WTC11 (cell line): ENCODE measurements around the gene C2CD4A. TPM values are rescaled to one million over a fixed set of nuclear protein-coding genes. Genes with fewer than 3 reads are reported as not detected.

ENCODE experiments used
- ATAC-seq: fragments of 200-7000 bp; cut with Tn5 transposase; 2 replicates; pipeline ENCODE4 v1.10.0; 2021; ENCODE audit warnings: mild to moderate bottlenecking, moderate library complexity
- CTCF ChIA-PET: fragments of 300-600 bp; sonication (Branson Sonifier 250); formaldehyde crosslinking; loops from one replicate; lab custom pipeline; 2021; ENCODE audit warnings: antibody characterized with exemption; lab: Charles Lee
- POLR2A ChIA-PET: fragments of 350-600 bp; sonication (Branson Sonifier 250); formaldehyde crosslinking; loops from one replicate; lab custom pipeline; 2021; ENCODE audit warnings: antibody characterized with exemption; lab: Charles Lee
- DNase-seq: peaks from one replicate; pipeline ENCODE4 v3.0.0; 2021; ENCODE audit warnings: low spot score
- H3K27ac Mint-ChIP-seq: 2 replicates; pipeline ENCODE4 v1.8.0; 2021; ENCODE audit warnings: mixed read lengths
- H3K27me3 Mint-ChIP-seq: 2 replicates; pipeline ENCODE4 v1.8.0; 2021; ENCODE audit warnings: low read depth, mild to moderate bottlenecking, moderate library complexity, mixed read lengths
- H3K36me3 Mint-ChIP-seq: 2 replicates; pipeline ENCODE4 v1.8.0; 2021; ENCODE audit warnings: mixed read lengths
- H3K4me1 Mint-ChIP-seq: 2 replicates; pipeline ENCODE4 v1.8.0; 2022; ENCODE audit warnings: mixed read lengths
- H3K4me3 Mint-ChIP-seq: 2 replicates; pipeline ENCODE4 v1.8.0; 2021; ENCODE audit warnings: mild to moderate bottlenecking, moderate library complexity, mixed read lengths
- H3K9me3 Mint-ChIP-seq: 2 replicates; pipeline ENCODE4 v1.8.0; 2021; ENCODE audit warnings: mixed read lengths
- AFF4 ChIP-seq: sonication (generic); formaldehyde crosslinking; IDR thresholded peaks from 2 replicates; pipeline ENCODE4 v1.8.1; 2023; ENCODE audit warnings: mild to moderate bottlenecking, missing genetic modification reagents, borderline replicate concordance
- ATF1 ChIP-seq: sonication (generic); formaldehyde crosslinking; IDR thresholded peaks from 2 replicates; pipeline ENCODE4 v1.8.1; 2023; ENCODE audit warnings: mild to moderate bottlenecking, moderate library complexity, missing genetic modification reagents
- CREB1 ChIP-seq: sonication (generic); formaldehyde crosslinking; IDR thresholded peaks from 2 replicates; pipeline ENCODE4 v1.8.0; 2023; ENCODE audit warnings: mild to moderate bottlenecking, missing genetic modification reagents
- CREM ChIP-seq: sonication (generic); formaldehyde crosslinking; IDR thresholded peaks from 2 replicates; pipeline ENCODE4 v1.8.1; 2022; ENCODE audit warnings: mild to moderate bottlenecking, missing genetic modification reagents, moderate library complexity
- FOXP1 ChIP-seq: sonication (generic); formaldehyde crosslinking; IDR thresholded peaks from 2 replicates; pipeline ENCODE4 v1.8.0; 2022; ENCODE audit warnings: missing genetic modification reagents, mild to moderate bottlenecking, moderate library complexity, borderline replicate concordance
- IRF2 ChIP-seq: sonication (generic); formaldehyde crosslinking; IDR thresholded peaks from 2 replicates; pipeline ENCODE4 v1.8.0; 2022; ENCODE audit warnings: low read depth, missing genetic modification reagents, borderline replicate concordance
- KAT7 ChIP-seq: sonication (generic); formaldehyde crosslinking; IDR thresholded peaks from 2 replicates; pipeline ENCODE4 v1.8.1; 2023; ENCODE audit warnings: missing genetic modification reagents, mild to moderate bottlenecking, borderline replicate concordance
- MAX ChIP-seq: sonication (generic); formaldehyde crosslinking; IDR thresholded peaks from 2 replicates; pipeline ENCODE4 v1.8.0; 2022; ENCODE audit warnings: mild to moderate bottlenecking, missing genetic modification reagents
- MLX ChIP-seq: sonication (generic); formaldehyde crosslinking; IDR thresholded peaks from 2 replicates; pipeline ENCODE4 v1.8.1; 2023; ENCODE audit warnings: mild to moderate bottlenecking, missing genetic modification reagents, moderate library complexity
- NFATC4 ChIP-seq: fragments of 250-450 bp; sonication (Bioruptor Pico); IDR thresholded peaks from 2 replicates; pipeline ENCODE4 v1.9.0; 2021; ENCODE audit warnings: mild to moderate bottlenecking
- NFYB ChIP-seq: sonication (generic); formaldehyde crosslinking; conservative IDR thresholded peaks from 2 replicates; pipeline ENCODE4 v1.8.0; 2022; ENCODE audit warnings: low read depth, missing genetic modification reagents
- RORB ChIP-seq: fragments of 250-450 bp; sonication (Bioruptor Pico); IDR thresholded peaks from 2 replicates; pipeline ENCODE4 v1.9.0; 2021; ENCODE audit warnings: mild to moderate bottlenecking
- STAT6 ChIP-seq: sonication (generic); formaldehyde crosslinking; conservative IDR thresholded peaks from 2 replicates; pipeline ENCODE4 v1.8.1; 2023; ENCODE audit warnings: mild to moderate bottlenecking, low read depth, missing genetic modification reagents, moderate library complexity
- TEAD4 ChIP-seq: sonication (generic); formaldehyde crosslinking; IDR thresholded peaks from 2 replicates; pipeline ENCODE4 v1.8.0; 2022; ENCODE audit warnings: mild to moderate bottlenecking, missing genetic modification reagents
- USF2 ChIP-seq: sonication (generic); formaldehyde crosslinking; IDR thresholded peaks from 2 replicates; pipeline ENCODE4 v1.8.1; 2023; ENCODE audit warnings: mild to moderate bottlenecking, missing genetic modification reagents, moderate library complexity
- ZBTB21 ChIP-seq: sonication (generic); formaldehyde crosslinking; IDR thresholded peaks from 2 replicates; pipeline ENCODE4 v1.8.1; 2023; ENCODE audit warnings: mild to moderate bottlenecking, missing genetic modification reagents, borderline replicate concordance
- ZBTB43 ChIP-seq: sonication (generic); formaldehyde crosslinking; IDR thresholded peaks from 2 replicates; pipeline ENCODE4 v1.8.1; 2023; ENCODE audit warnings: mild to moderate bottlenecking, missing genetic modification reagents
- ZNF423 ChIP-seq: fragments of 250-450 bp; sonication (Bioruptor Pico); IDR thresholded peaks from 2 replicates; pipeline ENCODE4 v2.1.2; 2022; ENCODE audit warnings: mild to moderate bottlenecking, moderate library complexity
- ZNF425 ChIP-seq: fragments of 250-450 bp; sonication (Bioruptor Pico); conservative IDR thresholded peaks from 2 replicates; pipeline ENCODE4 v1.9.0; 2021; ENCODE audit warnings: mild to moderate bottlenecking
- total RNA-seq: library from RNA; stranded (reverse); gene quantifications from 3 replicates; pipeline ENCODE4 v1.2.3, GENCODE V29; 2021

The C2CD4A gene
- total RNA-seq, 1 experiment from 2014 or later, result 0.42 TPM

- Mint-ChIP-seq H3K27me3 (no peaks in the 10 kb centered on the region), H3K36me3 (peaks cover 7% of the 10 kb centered on the region), H3K4me1 (no peaks in the 10 kb centered on the region), H3K27ac (no peak overlapping the region), H3K4me3 (no peak overlapping the region), H3K9me3 (peaks cover 9% of the 10 kb centered on the region)
- ChIA-PET CTCF (no interaction called here), POLR2A (no interaction called here)
- no peak for DNase-seq
- no peak for TF ChIP-seq KAT7 (CRISPR knock-in tag)
- no peak for TF ChIP-seq ZNF425 (CRISPR knock-in tag)
- no peak for TF ChIP-seq MLX (CRISPR knock-in tag)
- no peak for TF ChIP-seq NFYB (CRISPR knock-in tag)
- TF ChIP-seq TEAD4, result no peak
- no peak for TF ChIP-seq MAX (CRISPR knock-in tag)
- no peak for TF ChIP-seq ATF1 (CRISPR knock-in tag)
- TF ChIP-seq RORB, result no peak
- TF ChIP-seq ZBTB43 (CRISPR knock-in tag), result no peak
- no peak for TF ChIP-seq ZBTB21 (CRISPR knock-in tag)
- no peak for ATAC-seq
Observed at GRCh38 chr15:62035256-62035924, 31.4 kb upstream of the C2CD4A start.

GRCh38 chr15:62046078-62046743 is 20.6 kb upstream of the C2CD4A start:
- Mint-ChIP-seq H3K27me3 (no peaks in the 10 kb centered on the region), H3K9me3 (0 out of 2 replicates have a peak, but pooled peaks cover 6% of the 10 kb centered on the region), H3K4me3 (no peak overlapping the region), H3K4me1 (no peaks in the 10 kb centered on the region), H3K36me3 (peaks cover 3% of the 10 kb centered on the region), H3K27ac (no peak overlapping the region)
- ATAC-seq (no peak), DNase-seq (no peak)
- ChIA-PET CTCF (no interaction called here), POLR2A (no interaction called here)
- no peak for TF ChIP-seq FOXP1 (CRISPR knock-in tag)
- no peak for TF ChIP-seq MLX (CRISPR knock-in tag)
- no peak for TF ChIP-seq AFF4 (CRISPR knock-in tag)
- no peak for TF ChIP-seq STAT6 (CRISPR knock-in tag)
- no peak for TF ChIP-seq CREB1 (CRISPR knock-in tag)
- no peak for TF ChIP-seq TEAD4
- no peak for TF ChIP-seq NFATC4 (CRISPR knock-in tag)
- no peak for TF ChIP-seq ZNF423 (CRISPR knock-in tag)
- TF ChIP-seq USF2 (CRISPR knock-in tag), result no peak
- TF ChIP-seq CREM (CRISPR knock-in tag), result no peak
- no peak for TF ChIP-seq IRF2 (CRISPR knock-in tag)
- TF ChIP-seq KAT7 (CRISPR knock-in tag), result no peak
- no peak for TF ChIP-seq ATF1 (CRISPR knock-in tag)
